Immature natural killer cell (primary cell): ENCODE results near the gene CCDC12. TPM values are rescaled to one million over a fixed set of nuclear protein-coding genes. Genes with fewer than 3 reads are reported as not detected.

ENCODE experiments used
- DNase-seq, 3 donors: peaks; one replicate each; pipeline ENCODE4 v3.0.0; 2022; ENCODE audit warnings: mixed read lengths in 1 of 3
- H3K27ac Mint-ChIP-seq, 6 donors: one replicate each; pipeline ENCODE4 v1.8.0; 2020; ENCODE audit warnings: mixed read lengths in 6 of 6, mild to moderate bottlenecking in 5 of 6, inconsistent platforms in 4 of 6, moderate library complexity in 3 of 6
- H3K27me3 Mint-ChIP-seq, 3 donors: one replicate each; pipeline ENCODE4 v1.8.0; 2020 to 2021; ENCODE audit warnings: low read depth in 3 of 3, mild to moderate bottlenecking in 3 of 3, mixed read lengths in 3 of 3, moderate library complexity in 3 of 3, inconsistent platforms in 1 of 3
- H3K36me3 Mint-ChIP-seq, 3 donors: one replicate each; pipeline ENCODE4 v1.8.0; 2020; ENCODE audit warnings: mixed read lengths in 3 of 3, inconsistent platforms in 2 of 3, mild to moderate bottlenecking in 2 of 3
- H3K4me1 Mint-ChIP-seq, 2 donors: one replicate each; pipeline ENCODE4 v1.8.0; 2020; ENCODE audit warnings: inconsistent platforms in 2 of 2, mild to moderate bottlenecking in 2 of 2, mixed read lengths in 2 of 2, moderate library complexity in 1 of 2
- H3K4me3 Mint-ChIP-seq, 5 donors: one replicate each; pipeline ENCODE4 v1.8.0; 2020; ENCODE audit warnings: mild to moderate bottlenecking in 5 of 5, mixed read lengths in 5 of 5, inconsistent platforms in 3 of 5, moderate library complexity in 3 of 5
- H3K9me3 Mint-ChIP-seq, 6 donors: one replicate each; pipeline ENCODE4 v1.8.0; 2020; ENCODE audit warnings: mild to moderate bottlenecking in 6 of 6, mixed read lengths in 6 of 6, inconsistent platforms in 4 of 6, moderate library complexity in 3 of 6
- polyA plus RNA-seq, 3 donors: library from polyadenylated mRNA; unstranded; fragments of 300-500 nt; fragmentation: Illumina TruSeq; gene quantifications; one replicate each; pipeline ENCODE4 v1.2.3, GENCODE V29; 2021

CCDC12 gene
- polyA plus RNA-seq, 3 donors from 2014 or later = 114 to 174 (median 129) TPM

GRCh38 chr3:46936733-46937250 lies 39.8 kb downstream of the CCDC12 start:
- DNase-seq = no peak
- H3K27ac Mint-ChIP-seq = peak overlapping the region; percentile 40 to 74 (median 58)

GRCh38 chr3:46935989-46936558 lies 40.5 kb downstream of the CCDC12 start:
- Mint-ChIP-seq H3K36me3 (peaks cover 21 to 36% (median 29%) of the 10 kb centered on the region in 3 donors), H3K27ac (peak overlapping the region; percentile 50 to 79 (median 66)), H3K4me3 (no peak overlapping the region), H3K4me1 (peaks cover 76 to 87% of the 10 kb centered on the region in 2 donors), H3K9me3 (no peaks in the 10 kb centered on the region), H3K27me3 (peaks cover 0 to 13% (median 2%) of the 10 kb centered on the region in 3 donors)
- no peak for DNase-seq

More at GRCh38 chr3:46936733-46937250, 39.8 kb downstream of the CCDC12 start:
- H3K4me1 Mint-ChIP-seq = peaks cover 73 to 84% of the 10 kb centered on the region in 2 donors
- no peak overlapping the region for H3K4me3 Mint-ChIP-seq
- H3K36me3 Mint-ChIP-seq = peaks cover 21 to 36% (median 29%) of the 10 kb centered on the region in 3 donors
- H3K27me3 Mint-ChIP-seq = peaks cover 0 to 7% (median 2%) of the 10 kb centered on the region in 3 donors
- no peaks in the 10 kb centered on the region for H3K9me3 Mint-ChIP-seq

GRCh38 chr3:46935168-46935858 lies 41.2 kb downstream of the CCDC12 start:
- Mint-ChIP-seq H3K27ac (peak overlapping the region in 4 of 6 donors; percentile 25 to 74 (median 53)), H3K36me3 (peaks cover 17 to 32% (median 24%) of the 10 kb centered on the region in 3 donors), H3K4me3 (no peak overlapping the region), H3K27me3 (peaks cover 0 to 14% (median 2%) of the 10 kb centered on the region in 3 donors), H3K9me3 (no peaks in the 10 kb centered on the region), H3K4me1 (peaks cover 79 to 88% of the 10 kb centered on the region in 2 donors)
- no peak for DNase-seq

- Mint-ChIP-seq H3K36me3 (peaks cover 13 to 26% (median 26%) of the 10 kb centered on the region in 3 donors), H3K27me3 (peaks cover 0 to 15% (median 2%) of the 10 kb centered on the region in 3 donors), H3K9me3 (no peaks in the 10 kb centered on the region), H3K4me1 (peaks cover 77 to 88% of the 10 kb centered on the region in 2 donors), H3K4me3 (no peak overlapping the region), H3K27ac (peak overlapping the region in 2 of 6 donors; percentile 25 to 31)
- no peak for DNase-seq
Observed at GRCh38 chr3:46934498-46935167, 41.9 kb downstream of the CCDC12 start.

GRCh38 chr3:46934072-46934471 lies 42.5 kb downstream of the CCDC12 start:
- H3K27ac Mint-ChIP-seq = peak overlapping the region in 1 of 6 donors; percentile 70

GRCh38 chr3:46933261-46933660 lies 43.3 kb downstream of the CCDC12 start:
- peaks cover 77 to 88% of the 10 kb centered on the region in 2 donors for H3K4me1 Mint-ChIP-seq
- H3K27me3 Mint-ChIP-seq = peaks cover 0 to 21% (median 3%) of the 10 kb centered on the region in 3 donors
- DNase-seq = no peak
- peak overlapping the region; percentile 70 to 93 (median 82) for H3K27ac Mint-ChIP-seq
- peaks cover 14 to 31% (median 26%) of the 10 kb centered on the region in 3 donors for H3K36me3 Mint-ChIP-seq
- peaks cover 5 to 12% (median 8%) of the 10 kb centered on the region in 6 donors for H3K9me3 Mint-ChIP-seq
- H3K4me3 Mint-ChIP-seq = peak overlapping the region in 1 of 5 donors; percentile 4

More at GRCh38 chr3:46934072-46934471, 42.5 kb downstream of the CCDC12 start:
- peaks cover 0 to 4% (median under 1%) of the 10 kb centered on the region in 6 donors for H3K9me3 Mint-ChIP-seq
- peaks cover 0 to 14% (median 0%) of the 10 kb centered on the region in 3 donors for H3K27me3 Mint-ChIP-seq
- H3K36me3 Mint-ChIP-seq = peaks cover 13 to 28% (median 25%) of the 10 kb centered on the region in 3 donors
- peaks cover 77 to 88% of the 10 kb centered on the region in 2 donors for H3K4me1 Mint-ChIP-seq
- DNase-seq = no peak
- no peak overlapping the region for H3K4me3 Mint-ChIP-seq

GRCh38 chr3:46932455-46933225 lies 43.9 kb downstream of the CCDC12 start:
- Mint-ChIP-seq H3K36me3 (peaks cover 14 to 25% (median 21%) of the 10 kb centered on the region in 3 donors), H3K27ac (peak overlapping the region; percentile 60 to 95 (median 90)), H3K4me3 (peak overlapping the region; percentile 67 to 75 (median 69)), H3K4me1 (peaks cover 77 to 88% of the 10 kb centered on the region in 2 donors), H3K27me3 (peaks cover 0 to 21% (median 4%) of the 10 kb centered on the region in 3 donors), H3K9me3 (peaks cover 6 to 12% (median 10%) of the 10 kb centered on the region in 6 donors)
- no peak for DNase-seq

GRCh38 chr3:46931631-46932331 lies 44.8 kb downstream of the CCDC12 start:
- Mint-ChIP-seq H3K36me3 (peaks cover 14 to 23% (median 19%) of the 10 kb centered on the region in 3 donors), H3K27ac (peak overlapping the region; percentile 60 to 95 (median 90)), H3K9me3 (peaks cover 6 to 12% (median 10%) of the 10 kb centered on the region in 6 donors), H3K4me3 (peak overlapping the region; percentile 67 to 75 (median 69)), H3K4me1 (peaks cover 79 to 94% of the 10 kb centered on the region in 2 donors), H3K27me3 (peaks cover 0 to 21% (median 8%) of the 10 kb centered on the region in 3 donors)
- peak; percentile 46 to 55 (median 54) for DNase-seq

GRCh38 chr3:46930945-46931403 lies 45.6 kb downstream of the CCDC12 start:
- DNase-seq = no peak
- peak overlapping the region; percentile 60 to 95 (median 90) for H3K27ac Mint-ChIP-seq
- peaks cover 8 to 16% (median 14%) of the 10 kb centered on the region in 3 donors for H3K36me3 Mint-ChIP-seq
- H3K4me1 Mint-ChIP-seq = peaks cover 83 to 94% of the 10 kb centered on the region in 2 donors
- H3K4me3 Mint-ChIP-seq = peak overlapping the region; percentile 67 to 75 (median 69)
- H3K27me3 Mint-ChIP-seq = peaks cover 0 to 19% (median 9%) of the 10 kb centered on the region in 3 donors
- peaks cover 6 to 12% (median 10%) of the 10 kb centered on the region in 6 donors for H3K9me3 Mint-ChIP-seq

- Mint-ChIP-seq H3K36me3 (peaks cover 5 to 13% (median 10%) of the 10 kb centered on the region in 3 donors), H3K27me3 (peaks cover 0 to 19% (median 9%) of the 10 kb centered on the region in 3 donors), H3K9me3 (peaks cover 6 to 12% (median 10%) of the 10 kb centered on the region in 6 donors), H3K27ac (peak overlapping the region; percentile 60 to 95 (median 90)), H3K4me3 (peak overlapping the region; percentile 61 to 75 (median 68)), H3K4me1 (peaks cover 89 to 94% of the 10 kb centered on the region in 2 donors)
- DNase-seq = no peak
Observed at GRCh38 chr3:46930166-46930944, 46.2 kb downstream of the CCDC12 start.

GRCh38 chr3:46929324-46929723 lies 47.2 kb downstream of the CCDC12 start:
- Mint-ChIP-seq H3K36me3 (peaks cover 5 to 16% (median 10%) of the 10 kb centered on the region in 3 donors), H3K9me3 (peaks cover 6 to 12% (median 10%) of the 10 kb centered on the region in 6 donors), H3K4me3 (peak overlapping the region; percentile 38 to 80 (median 65)), H3K4me1 (peaks cover 90 to 98% of the 10 kb centered on the region in 2 donors), H3K27ac (peak overlapping the region; percentile 55 to 84 (median 73)), H3K27me3 (peaks cover 0 to 17% (median 9%) of the 10 kb centered on the region in 3 donors)
- DNase-seq = no peak
